Ovary (tissue), 9 donors: ENCODE results near the gene PPARD. TPM values are rescaled to one million over a fixed set of nuclear protein-coding genes. Genes with fewer than 3 reads are reported as not detected.

Source experiments
- DNase-seq, 5 donors: peaks; one replicate each; pipeline ENCODE4 v3.0.0-alpha.2; 2019 to 2020
- H3K27ac ChIP-seq, 2 donors: fragments of 200-600 bp; one replicate each; pipeline versions ENCODE4 v1.5.1 to v1.8.0; 2019 to 2022
- H3K27me3 ChIP-seq: fragments of 200-600 bp; one replicate; pipeline ENCODE4 v1.8.0; 2022
- H3K36me3 ChIP-seq: fragments of 200-600 bp; sonication (generic); one replicate; pipeline ENCODE4 v1.5.1; 2019
- H3K4me1 ChIP-seq: one replicate; pipeline ENCODE4 v1.8.1; 2013; ENCODE audit warnings: mild to moderate bottlenecking, moderate library complexity; ENCODE audit not compliant: insufficient read depth
- H3K4me3 ChIP-seq: fragments of 200-600 bp; sonication (generic); one replicate; pipeline ENCODE4 v1.5.1; 2017
- H3K9me3 ChIP-seq, 2 donors: fragments of 200-600 bp in 1 of 2; sonication (generic) in 1 of 2; one replicate each; pipeline versions ENCODE4 v1.5.1 to v1.8.1; 2013 to 2019; ENCODE audit warnings: mild to moderate bottlenecking in 1 of 2, moderate library complexity in 1 of 2
- CTCF ChIP-seq, 3 donors: fragments of 450-650 bp in 2 of 3; fragments of 200-600 bp in 1 of 3; IDR thresholded peaks; one replicate each; pipeline versions ENCODE4 v1.5.1 to v1.8.0; 2016 to 2022; ENCODE audit warnings: antibody characterized with exemption in 3 of 3, mild to moderate bottlenecking in 1 of 3
- EP300 ChIP-seq: sonication (generic); formaldehyde crosslinking; IDR thresholded peaks from one replicate; pipeline ENCODE4 v1.6.1; 2017; ENCODE audit warnings: antibody characterized with exemption
- POLR2A ChIP-seq: fragments of 450-650 bp; IDR thresholded peaks from one replicate; pipeline ENCODE4 v1.6.1; 2017; ENCODE audit warnings: antibody characterized with exemption, mild to moderate bottlenecking, moderate library complexity
- WGBS, 3 donors: extraction: QIAGEN DNeasy Blood & Tissue Kit in 1 of 3; methylation state at CpG; one replicate each; pipeline versions ENCODE4 v1.1.5 to v1.1.7; 2013 to 2017; 5-methylcytosine and 5-hydroxymethylcytosine counted together
- intact Hi-C, 4 donors: fragments of 100-400 bp; cut with DNase I; formaldehyde crosslinking; loops; one replicate each; pipeline versions ENCODE4 v1.11.0 to v1.15.1; 2022 to 2023
- polyA plus RNA-seq, 2 donors: library from polyadenylated mRNA; stranded (reverse); fragments of 200-250 nt in 1 of 2; fragments of 350-450 nt in 1 of 2; fragmentation: Illumina TruSeq in 1 of 2; extraction: RNeasy Lipid Tissue Mini Kit (QIAGEN cat#74804) in 1 of 2; gene quantifications; one replicate each; pipeline ENCODE4 v1.2.3, GENCODE V29; 2013 to 2014
- total RNA-seq, 7 donors: library from RNA; depleted of rRNA in 2 of 7; stranded (reverse); fragments of >200 nt in 2 of 7; fragmentation: NEBNext Ultra II Directional in 3 of 7; extraction: Animal tissue kit (Norgen Biotek cat#: 25700) in 3 of 7; gene quantifications; one replicate each; pipeline versions ENCODE4 v1.1.0 to v1.2.4, GENCODE V29; 2016 to 2023
- donor health status: DM: no; HTN: no; CAD: no; lungs with moderate emphysema.
- donor health status: DM: no; HTN: no; CAD: no.
- donor health status: Bipolar disorder and iron deficiency.
- donor health status: DM: yes; HTN: yes; CAD: no.
- donor health status: DM: no; HTN: no; CAD: no.
- donor health status: DM: yes; HTN: yes; CAD: no.

PPARD gene
- total and polyA plus RNA-seq, 9 donors, result 7.9 to 55.9 (median 25.0) TPM

- WGBS, 3 donors, result 16 to 18% (median 17%) methylated on average over 28 of the region's 28 CpGs
- Histone ChIP-seq H3K4me3 (peak overlapping the region; percentile 46), H3K36me3 (no peaks in the 10 kb centered on the region), H3K27ac (peak overlapping the region in 1 of 2 donors; percentile 2), H3K9me3 (no peaks in the 10 kb centered on the region), H3K4me1 (no peaks in the 10 kb centered on the region), H3K27me3 (no peaks in the 10 kb centered on the region)
- TF ChIP-seq EP300, result no peak
- TF ChIP-seq CTCF (IDR thresholded peaks at IDR 0.05), result no peak
- TF ChIP-seq POLR2A, result no peak
- intact Hi-C loops, result no loop called here
- peak in 1 of 5 donors; percentile 55 for DNase-seq
These were observed 24.7 kb upstream of the PPARD start for GRCh38 chr6:35317483-35318195.

- Histone ChIP-seq H3K4me3 (peak overlapping the region; percentile 46), H3K9me3 (no peaks in the 10 kb centered on the region), H3K27ac (peak overlapping the region in 1 of 2 donors; percentile 38), H3K36me3 (no peaks in the 10 kb centered on the region), H3K4me1 (no peaks in the 10 kb centered on the region), H3K27me3 (no peaks in the 10 kb centered on the region)
- TF ChIP-seq POLR2A (no peak), EP300 (no peak), CTCF (IDR thresholded peaks at IDR 0.05) (no peak)
- DNase-seq, result peak; percentile 83 to 94 (median 89)
- WGBS, 3 donors, result 3 to 5% (median 4%) methylated on average over 52 to 55 of the region's 55 CpGs
- intact Hi-C loops, result no loop called here
These were observed 23.9 kb upstream of the PPARD start for GRCh38 chr6:35318196-35319171.

GRCh38 chr6:35319346-35320030 is 22.9 kb upstream of the PPARD start:
- Histone ChIP-seq H3K27ac (no peak overlapping the region), H3K27me3 (no peaks in the 10 kb centered on the region), H3K9me3 (no peaks in the 10 kb centered on the region), H3K4me3 (no peak overlapping the region), H3K4me1 (no peaks in the 10 kb centered on the region), H3K36me3 (no peaks in the 10 kb centered on the region)
- DNase-seq, result no peak
- no peak for TF ChIP-seq CTCF (IDR thresholded peaks at IDR 0.05)
- TF ChIP-seq POLR2A, result no peak
- no peak for TF ChIP-seq EP300
- intact Hi-C loops, result no loop called here
- 87 to 89% (median 88%) methylated on average over 20 of the region's 20 CpGs for WGBS, 3 donors

GRCh38 chr6:35320031-35320410 is 22.3 kb upstream of the PPARD start:
- no peaks in the 10 kb centered on the region for H3K9me3 ChIP-seq
- TF ChIP-seq POLR2A (no peak), EP300 (no peak), CTCF (IDR thresholded peaks at IDR 0.05) (no peak)
- no peak for DNase-seq
- no peaks in the 10 kb centered on the region for H3K36me3 ChIP-seq
- intact Hi-C loops, result no loop called here
- no peaks in the 10 kb centered on the region for H3K27me3 ChIP-seq
- no peak overlapping the region for H3K4me3 ChIP-seq
- no peak overlapping the region for H3K27ac ChIP-seq
- 91 to 95% (median 93%) methylated on average over 2 of the region's 2 CpGs for WGBS, 3 donors
- no peaks in the 10 kb centered on the region for H3K4me1 ChIP-seq
